HL-60 (cell line): ENCODE measurements around the gene FAM114A2.
"Not testable (repeated sequence)": the region's sequence is repeated elsewhere in the genome, so short reads cannot be mapped to it uniquely, and the experiment has no call there.

ENCODE experiments used
- DNase-seq, 2 experiments: peaks; one replicate each; pipeline ENCODE4 v3.0.0-alpha.2; 2010 to 2020; ENCODE audit warnings: low read depth in 1 of 2, low spot score in 1 of 2
- H3K27ac ChIP-seq: fragments of 250-450 bp; sonication (Bioruptor Pico); replicated peaks from 2 replicates; pipeline ENCODE4 v1.5.1; 2020; ENCODE audit warnings: mild to moderate bottlenecking, moderate library complexity
- H3K27me3 ChIP-seq: fragments of 250-450 bp; sonication (Bioruptor Pico); 2 replicates; pipeline ENCODE4 v1.5.1; 2021; ENCODE audit warnings: mild to moderate bottlenecking, moderate library complexity; ENCODE audit not compliant: insufficient read depth, poor library complexity, severe bottlenecking
- H3K4me3 ChIP-seq: replicated peaks from 2 replicates; pipeline ENCODE4 v1.5.1; 2011; ENCODE audit warnings: mild to moderate bottlenecking, control low read depth, low read length; ENCODE audit not compliant: insufficient read depth
- GABPA ChIP-seq: IDR thresholded peaks from 2 replicates; pipeline ENCODE4 v1.6.1; 2012; ENCODE audit warnings: low read depth
- POLR2AphosphoS5 ChIP-seq: IDR thresholded peaks from 2 replicates; pipeline ENCODE4 v1.6.1; 2012; ENCODE audit warnings: low read depth
- REST ChIP-seq: IDR thresholded peaks from 2 replicates; pipeline ENCODE4 v1.6.1; 2012; ENCODE audit warnings: low read depth; ENCODE audit not compliant: insufficient replicate concordance
- SPI1 ChIP-seq: IDR thresholded peaks from 2 replicates; pipeline ENCODE4 v1.6.1; 2012; ENCODE audit warnings: low read depth, mild to moderate bottlenecking, borderline replicate concordance
- TF ChIP-seq, protein P1 (sequence below): IDR thresholded peaks from one replicate; pipeline ENCODE4 v1.5.1; 2011; ENCODE audit warnings: low read length, control low read depth, inconsistent platforms; ENCODE audit not compliant: insufficient read depth

FAM114A2 gene

GRCh38 chr5:154071799-154072413 is 33.2 kb upstream of the FAM114A2 start:
- no peak overlapping the region for H3K4me3 ChIP-seq
- TF ChIP-seq, protein P1, sequence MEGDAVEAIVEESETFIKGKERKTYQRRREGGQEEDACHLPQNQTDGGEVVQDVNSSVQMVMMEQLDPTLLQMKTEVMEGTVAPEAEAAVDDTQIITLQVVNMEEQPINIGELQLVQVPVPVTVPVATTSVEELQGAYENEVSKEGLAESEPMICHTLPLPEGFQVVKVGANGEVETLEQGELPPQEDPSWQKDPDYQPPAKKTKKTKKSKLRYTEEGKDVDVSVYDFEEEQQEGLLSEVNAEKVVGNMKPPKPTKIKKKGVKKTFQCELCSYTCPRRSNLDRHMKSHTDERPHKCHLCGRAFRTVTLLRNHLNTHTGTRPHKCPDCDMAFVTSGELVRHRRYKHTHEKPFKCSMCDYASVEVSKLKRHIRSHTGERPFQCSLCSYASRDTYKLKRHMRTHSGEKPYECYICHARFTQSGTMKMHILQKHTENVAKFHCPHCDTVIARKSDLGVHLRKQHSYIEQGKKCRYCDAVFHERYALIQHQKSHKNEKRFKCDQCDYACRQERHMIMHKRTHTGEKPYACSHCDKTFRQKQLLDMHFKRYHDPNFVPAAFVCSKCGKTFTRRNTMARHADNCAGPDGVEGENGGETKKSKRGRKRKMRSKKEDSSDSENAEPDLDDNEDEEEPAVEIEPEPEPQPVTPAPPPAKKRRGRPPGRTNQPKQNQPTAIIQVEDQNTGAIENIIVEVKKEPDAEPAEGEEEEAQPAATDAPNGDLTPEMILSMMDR = no peak
- no peak for TF ChIP-seq GABPA
- no peak for TF ChIP-seq REST
- TF ChIP-seq SPI1 = no peak
- no peak for TF ChIP-seq POLR2AphosphoS5

GRCh38 chr5:154069854-154070253 is 31.1 kb upstream of the FAM114A2 start:
- DNase-seq, H3K4me3 ChIP-seq, H3K27ac ChIP-seq: not testable (repeated sequence)

More at GRCh38 chr5:154071799-154072413, 33.2 kb upstream of the FAM114A2 start:
- no peak overlapping the region for H3K27ac ChIP-seq
- DNase-seq = no peak
- peaks cover 2% of the 10 kb centered on the region for H3K27me3 ChIP-seq

DNA sequence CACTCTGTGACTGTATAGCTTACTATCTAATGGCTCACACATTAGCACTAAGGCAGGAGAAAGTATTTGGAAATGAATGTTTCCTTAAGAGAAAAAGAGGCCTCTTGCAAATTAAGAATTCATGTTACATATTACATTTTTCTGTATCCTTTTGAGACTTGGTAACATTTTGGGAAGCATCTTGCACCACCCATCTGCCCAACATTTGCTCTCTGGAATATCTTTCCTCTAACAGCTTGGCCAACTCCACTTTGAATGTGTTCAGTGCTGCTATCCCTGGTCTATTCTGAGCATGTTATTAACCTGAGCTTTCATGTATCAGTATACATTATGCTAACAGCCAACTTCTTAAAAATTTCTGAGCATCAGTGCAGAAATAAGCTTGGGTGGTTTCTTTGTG is 27.3 kb upstream of the FAM114A2 start:
- H3K27me3 ChIP-seq = peaks cover 5% of the 10 kb centered on the region

More at GRCh38 chr5:154069854-154070253, 31.1 kb upstream of the FAM114A2 start:
- not testable (repeated sequence) for H3K27me3 ChIP-seq

More for the DNA sequence above, 27.3 kb upstream of the FAM114A2 start:
- no peak for TF ChIP-seq SPI1
- no peak for TF ChIP-seq GABPA
- TF ChIP-seq, protein P1 = no peak
- no peak for TF ChIP-seq REST
- no peak for TF ChIP-seq POLR2AphosphoS5
- Histone ChIP-seq H3K27ac (no peak overlapping the region), H3K4me3 (no peak overlapping the region)
- no peak for DNase-seq
